IMR-90 (cell line): ENCODE measurements around the gene EPB41L1. TPM values are rescaled to one million over a fixed set of nuclear protein-coding genes. Genes with fewer than 3 reads are reported as not detected.

Source experiments
- ATAC-seq: fragments of 200-7000 bp; cut with Tn5 transposase; 2 replicates; pipeline ENCODE4 v1.9.1; 2020; ENCODE audit warnings: low read depth, mild to moderate bottlenecking, moderate library complexity
- BruUV-seq: library from RNA; stranded (reverse); fragments of 400-500 nt; replicated peaks from 2 replicates; lab custom pipeline; 2021; lab: Mats Ljungman, UMichigan
- CTCF ChIA-PET: fragments of 300-600 bp; formaldehyde crosslinking; extraction: SDS; loops from one replicate; lab custom pipeline; 2021; ENCODE audit warnings: antibody characterized with exemption; lab: Yijun Ruan, JAX
- POLR2A ChIA-PET: fragments of 300-600 bp; sonication (Branson Sonifier 250); formaldehyde crosslinking; loops from one replicate; lab custom pipeline; 2022; ENCODE audit warnings: antibody characterized with exemption; ENCODE audit not compliant: unreplicated experiment; lab: Charles Lee
- DNase-seq: peaks from one replicate; pipeline ENCODE4 v3.0.0; 2013
- H2AFZ ChIP-seq: replicated peaks from 2 replicates; pipeline ENCODE3; 2013; ENCODE audit warnings: low read length, mild to moderate bottlenecking; ENCODE audit not compliant: poor library complexity
- H2AK5ac ChIP-seq: 2 replicates; pipeline ENCODE4 v1.6.1; 2013; ENCODE audit warnings: low read depth, low read length, inconsistent platforms
- H2AK9ac ChIP-seq: replicated peaks from 2 replicates; pipeline ENCODE3; 2013; ENCODE audit warnings: mild to moderate bottlenecking, low read depth, low read length, moderate library complexity; ENCODE audit not compliant: poor library complexity
- H2BK120ac ChIP-seq: 2 replicates; pipeline ENCODE4 v1.6.1; 2013; ENCODE audit warnings: low read depth, low read length, inconsistent platforms
- H2BK15ac ChIP-seq: 3 replicates; pipeline ENCODE4 v1.6.1; 2013; ENCODE audit warnings: low read depth, low read length, inconsistent platforms
- H2BK20ac ChIP-seq: 2 replicates; pipeline ENCODE4 v1.6.1; 2013; ENCODE audit warnings: low read depth, mild to moderate bottlenecking, inconsistent platforms, low read length, moderate library complexity
- H2BK5ac ChIP-seq: 2 replicates; pipeline ENCODE4 v1.6.1; 2013; ENCODE audit warnings: mild to moderate bottlenecking, low read depth, low read length, inconsistent platforms; ENCODE audit not compliant: poor library complexity, severe bottlenecking
- H3K14ac ChIP-seq: replicated peaks from 2 replicates; pipeline ENCODE4 v1.6.1; 2013; ENCODE audit warnings: low read depth, low read length, inconsistent platforms
- H3K18ac ChIP-seq: 2 replicates; pipeline ENCODE4 v1.6.1; 2013; ENCODE audit warnings: low read depth, low read length, control low read depth
- H3K23ac ChIP-seq: 2 replicates; pipeline ENCODE4 v1.6.1; 2013; ENCODE audit warnings: low read depth, low read length, inconsistent platforms
- H3K27ac ChIP-seq: 2 replicates; pipeline ENCODE4 v1.5.1; 2013; ENCODE audit warnings: mild to moderate bottlenecking, control low read depth, low read length; ENCODE audit not compliant: insufficient read depth
- H3K27me3 ChIP-seq: 2 replicates; pipeline ENCODE4 v1.6.1; 2013; ENCODE audit warnings: low read length; ENCODE audit not compliant: control insufficient read depth, insufficient read depth
- H3K36me3 ChIP-seq: 2 replicates; pipeline ENCODE4 v1.6.1; 2013; ENCODE audit warnings: low read length, mixed read lengths; ENCODE audit not compliant: control insufficient read depth, insufficient read depth
- H3K4ac ChIP-seq: 2 replicates; pipeline ENCODE4 v1.6.1; 2013; ENCODE audit warnings: low read depth, low read length, inconsistent platforms
- H3K4me1 ChIP-seq: 2 replicates; pipeline ENCODE4 v1.6.1; 2013; ENCODE audit warnings: low read length, mixed read lengths; ENCODE audit not compliant: control insufficient read depth, insufficient read depth
- H3K4me2 ChIP-seq: 2 replicates; pipeline ENCODE4 v1.6.1; 2013; ENCODE audit warnings: low read depth, mild to moderate bottlenecking, control low read depth, low read length, moderate library complexity
- H3K4me3 ChIP-seq: 2 replicates; pipeline ENCODE4 v1.5.1; 2013; ENCODE audit warnings: low read depth, mild to moderate bottlenecking, control low read depth, low read length, moderate library complexity; ENCODE audit not compliant: insufficient read depth
- H3K56ac ChIP-seq: 2 replicates; pipeline ENCODE4 v1.6.1; 2013; ENCODE audit warnings: low read length, inconsistent platforms; ENCODE audit not compliant: insufficient read depth; ENCODE audit errors: extremely low read depth
- H3K79me1 ChIP-seq, 2 experiments: 2 replicates each; pipeline ENCODE4 v1.6.1; 2013; ENCODE audit warnings: low read length in 2 of 2, inconsistent platforms in 1 of 2, low read depth in 1 of 2
- H3K9ac ChIP-seq: 2 replicates; pipeline ENCODE4 v1.6.1; 2013; ENCODE audit warnings: low read depth, low read length, control low read depth
- H3K9me1 ChIP-seq: 2 replicates; pipeline ENCODE4 v1.6.1; 2013; ENCODE audit warnings: low read length, inconsistent platforms; ENCODE audit not compliant: insufficient read depth
- H3K9me3 ChIP-seq: 2 replicates; pipeline ENCODE4 v1.6.1; 2013; ENCODE audit warnings: low read length; ENCODE audit not compliant: control insufficient read depth, insufficient read depth
- H4K20me1 ChIP-seq: 2 replicates; pipeline ENCODE4 v1.6.1; 2013; ENCODE audit warnings: low read length, inconsistent platforms; ENCODE audit not compliant: insufficient read depth
- H4K5ac ChIP-seq: 2 replicates; pipeline ENCODE4 v1.6.1; 2013; ENCODE audit warnings: mild to moderate bottlenecking, low read depth, low read length, control low read depth
- H4K8ac ChIP-seq, 2 experiments: 2 replicates each; pipeline ENCODE4 v1.6.1; 2013; ENCODE audit warnings: low read depth in 2 of 2, low read length in 2 of 2, control low read depth in 1 of 2, inconsistent platforms in 1 of 2
- H4K91ac ChIP-seq: 2 replicates; pipeline ENCODE4 v1.6.1; 2013; ENCODE audit warnings: low read depth, low read length, inconsistent platforms; ENCODE audit not compliant: insufficient read depth
- BHLHE40 ChIP-seq: fragments of 150-350 bp; IDR thresholded peaks from 2 replicates; pipeline ENCODE4 v1.6.1; 2016; ENCODE audit warnings: mild to moderate bottlenecking, low read depth, low read length
- CEBPB ChIP-seq: IDR thresholded peaks from 2 replicates; pipeline ENCODE4 v1.6.1; 2012; ENCODE audit warnings: low read depth, low read length, improper control_type of control experiment
- ELK1 ChIP-seq: fragments of 150-350 bp; IDR thresholded peaks from 2 replicates; pipeline ENCODE4 v1.6.1; 2016; ENCODE audit warnings: low read depth, mild to moderate bottlenecking, low read length, moderate library complexity, borderline replicate concordance
- FOS ChIP-seq: fragments of 150-350 bp; IDR thresholded peaks from 2 replicates; pipeline ENCODE4 v1.6.1; 2016; ENCODE audit warnings: low read depth, low read length
- MAZ ChIP-seq: IDR thresholded peaks from 2 replicates; pipeline ENCODE4 v1.6.1; 2012; ENCODE audit warnings: low read depth, mild to moderate bottlenecking, low read length, improper control_type of control experiment, moderate library complexity, borderline replicate concordance
- MXI1 ChIP-seq: IDR thresholded peaks from 2 replicates; pipeline ENCODE4 v1.6.1; 2012; ENCODE audit warnings: low read depth, mild to moderate bottlenecking, low read length, moderate library complexity, borderline replicate concordance
- NFE2L2 ChIP-seq: fragments of 150-350 bp; IDR thresholded peaks from 2 replicates; pipeline ENCODE4 v1.6.1; 2016; ENCODE audit warnings: low read depth, mild to moderate bottlenecking, low read length
- POLR2A ChIP-seq: IDR thresholded peaks from 2 replicates; pipeline ENCODE4 v1.6.1; 2012; ENCODE audit warnings: mild to moderate bottlenecking, low read depth, low read length
- RAD21 ChIP-seq: IDR thresholded peaks from 2 replicates; pipeline ENCODE4 v1.6.1; 2012; ENCODE audit warnings: low read length, improper control_type of control experiment
- RCOR1 ChIP-seq: IDR thresholded peaks from 2 replicates; pipeline ENCODE4 v1.6.1; 2012; ENCODE audit warnings: mild to moderate bottlenecking, low read length, improper control_type of control experiment; ENCODE audit not compliant: insufficient replicate concordance
- RFX5 ChIP-seq: IDR thresholded peaks from 2 replicates; pipeline ENCODE4 v1.8.0; 2012; ENCODE audit warnings: low read depth, mild to moderate bottlenecking, low read length, moderate library complexity
- SMC3 ChIP-seq: fragments of 150-350 bp; IDR thresholded peaks from 2 replicates; pipeline ENCODE4 v1.6.1; 2016; ENCODE audit warnings: low read depth, mild to moderate bottlenecking, antibody characterized with exemption, low read length, moderate library complexity
- USF2 ChIP-seq: fragments of 150-350 bp; IDR thresholded peaks from 2 replicates; pipeline ENCODE4 v1.6.1; 2017; ENCODE audit warnings: mild to moderate bottlenecking, antibody characterized with exemption, low read length, low read depth
- WGBS, 2 experiments: methylation state at CpG; one replicate each; pipeline versions ENCODE4 v1.1.5 to v1.1.7; 2013; ENCODE audit warnings: missing lambda C conversion rate in 2 of 2; ENCODE audit not compliant: insufficient read length in 1 of 2; ENCODE audit errors: extremely low coverage in 2 of 2; 5-methylcytosine and 5-hydroxymethylcytosine counted together
- dilution Hi-C: fragments of 300-500 bp; cut with HindIII; formaldehyde crosslinking; loops from one replicate; pipeline ENCODE4 v1.14.3; 2018; ENCODE audit warnings: low sequenced_read_pairs; ENCODE audit not compliant: unreplicated experiment
- in situ Hi-C: fragments of 300-500 bp; cut with MboI; formaldehyde crosslinking; loops from 3 replicates; pipeline ENCODE4 v1.14.3; 2019; ENCODE audit warnings: low sequenced_read_pairs, inconsistent platforms, mixed read lengths
- intact Hi-C: fragments of 100-400 bp; cut with micrococcal nuclease; formaldehyde crosslinking; loops from 2 replicates; pipeline ENCODE4 v1.10.0; 2022
- polyA plus RNA-seq, 3 experiments: library from polyadenylated mRNA; depleted of rRNA; stranded (reverse); fragments of >200 nt; gene quantifications; 2 replicates each; pipeline ENCODE4 v1.2.3, GENCODE V29; 2012; ENCODE audit warnings: low replicate concordance in 1 of 3
- total RNA-seq: library from RNA; depleted of rRNA; stranded (reverse); fragments of >200 nt; gene quantifications from 2 replicates; pipeline ENCODE4 v1.2.3, GENCODE V29; 2012

The EPB41L1 gene
- total and polyA plus RNA-seq, 2 of the 4 experiments (the other 2 are of a cell fraction) = 12.5 to 33.7 TPM

- TF ChIP-seq RCOR1 (no peak), MXI1 (no peak)
Measured at GRCh38 chr20:36183155-36183944, 28.8 kb downstream of the EPB41L1 start (continued).

GRCh38 chr20:36184816-36185776 lies 30.6 kb downstream of the EPB41L1 start:
- in situ Hi-C loops (no loop called here), intact Hi-C loops (no loop called here)
- CTCF ChIA-PET = interaction anchor here (0.9 to 1.2 kb wide), 2 partner anchors 15 to 18 kb away, joined by 3 to 6 read pairs; no protein-coding TSS in a partner anchor
- TF ChIP-seq CEBPB = no peak
- no peak for TF ChIP-seq BHLHE40
- TF ChIP-seq SMC3 = no peak
- no peak for TF ChIP-seq RAD21
- TF ChIP-seq POLR2A = no peak
- no peak for TF ChIP-seq ELK1
- no peak for TF ChIP-seq RFX5
- TF ChIP-seq MAZ = no peak
- no peak for TF ChIP-seq NFE2L2
- TF ChIP-seq USF2 = no peak
- no peak for TF ChIP-seq FOS

More at GRCh38 chr20:36184816-36185776, 30.6 kb downstream of the EPB41L1 start:
- Histone ChIP-seq H2BK120ac (no peak overlapping the region), H2BK20ac (no peak overlapping the region), H3K4me2 (no peak overlapping the region), H3K4me3 (no peak overlapping the region), H3K18ac (no peak overlapping the region), H2AK9ac (no peak overlapping the region), H3K9ac (no peak overlapping the region), H3K23ac (no peak overlapping the region), H2AK5ac (no peak overlapping the region), H2AFZ (no peak overlapping the region), H3K27ac (no peak overlapping the region), H2BK15ac (no peak overlapping the region), H3K14ac (no peak overlapping the region), H3K4me1 (peaks cover 8% of the 10 kb centered on the region), H4K5ac (no peak overlapping the region), H4K20me1 (no peaks in the 10 kb centered on the region), H3K79me1 (no peaks in the 10 kb centered on the region; a peak in 1 of 4 replicates), H3K56ac (no peak overlapping the region), H3K9me1 (peaks cover 16% of the 10 kb centered on the region), H2BK5ac (no peak overlapping the region), H3K9me3 (no peaks in the 10 kb centered on the region), H4K91ac (no peak overlapping the region), H4K8ac (no peak overlapping the region), H3K36me3 (peaks cover 6% of the 10 kb centered on the region), H3K27me3 (no peaks in the 10 kb centered on the region), H3K4ac (no peak overlapping the region)
- DNase-seq (no peak), ATAC-seq (no peak)
- dilution Hi-C loops = no loop called here
- WGBS, 2 experiments = no CpG with 5 or more reads among the region's 15 CpGs
- no TSS peak for BruUV-seq
- POLR2A ChIA-PET = no interaction called here
